Panc1 (cell line): ENCODE data around the gene LDLRAD4.

Experiments used
- POLR2AphosphoS5 ChIP-seq: IDR thresholded peaks from 2 replicates; pipeline ENCODE4 v1.6.1; 2012; ENCODE audit warnings: mild to moderate bottlenecking, low read depth, low read length, moderate library complexity
- SIN3A ChIP-seq: IDR thresholded peaks from 2 replicates; pipeline ENCODE4 v1.6.1; 2012; ENCODE audit warnings: low read depth, mild to moderate bottlenecking, low read length, moderate library complexity, borderline replicate concordance; ENCODE audit not compliant: insufficient read depth
- TCF7L2 ChIP-seq: IDR thresholded peaks from 2 replicates; pipeline ENCODE4 v1.6.1; 2011; ENCODE audit warnings: mild to moderate bottlenecking, low read depth, low read length, inconsistent platforms
- TF ChIP-seq, protein P1 (sequence below): fragments of 450-650 bp; IDR thresholded peaks from 2 replicates; pipeline ENCODE4 v1.5.1; 2017; ENCODE audit warnings: mild to moderate bottlenecking
- TF ChIP-seq, protein P2 (sequence below), 2 experiments: IDR thresholded peaks; 2 replicates each; pipeline ENCODE4 v1.6.1; 2011 to 2012; ENCODE audit warnings: low read depth in 2 of 2, control low read depth in 1 of 2, low read length in 1 of 2, mild to moderate bottlenecking in 1 of 2, moderate library complexity in 1 of 2; ENCODE audit not compliant: insufficient read depth in 1 of 2

DNA sequence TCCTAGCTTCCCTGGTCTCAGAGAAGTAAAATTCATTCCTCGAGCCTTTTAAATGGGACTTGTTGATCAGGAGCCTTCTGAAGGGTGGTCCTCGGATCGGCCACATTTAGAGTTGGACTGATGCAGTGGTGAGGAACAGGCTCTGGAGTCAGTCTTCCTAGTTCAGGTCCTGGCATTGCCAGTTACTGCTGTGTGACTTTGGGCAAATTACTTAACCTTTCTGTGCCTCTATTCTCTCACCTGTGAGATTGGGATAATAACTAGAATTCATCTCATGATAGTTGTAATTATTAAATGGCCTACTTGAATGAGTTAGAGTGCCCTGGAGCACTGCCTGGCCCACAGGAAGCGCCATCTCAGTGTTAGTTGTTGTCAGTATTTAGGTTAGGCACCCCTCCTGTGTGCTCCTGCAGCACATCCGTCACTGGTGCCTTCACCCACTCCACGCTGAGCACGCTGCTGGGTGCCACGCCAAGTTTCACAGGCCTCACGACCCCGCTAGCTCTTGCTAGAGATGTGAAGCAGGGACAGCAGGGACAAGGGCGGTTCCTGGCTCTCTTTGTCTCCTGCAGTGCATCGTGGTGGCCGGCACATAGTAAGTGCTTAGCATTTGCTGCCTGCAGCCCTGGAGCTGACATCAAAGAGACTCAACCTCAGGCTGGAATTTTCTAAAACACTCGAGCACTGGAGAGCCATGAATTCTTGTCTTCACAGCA, 384.9 kb downstream of the LDLRAD4 start:
- TF ChIP-seq, protein P1, sequence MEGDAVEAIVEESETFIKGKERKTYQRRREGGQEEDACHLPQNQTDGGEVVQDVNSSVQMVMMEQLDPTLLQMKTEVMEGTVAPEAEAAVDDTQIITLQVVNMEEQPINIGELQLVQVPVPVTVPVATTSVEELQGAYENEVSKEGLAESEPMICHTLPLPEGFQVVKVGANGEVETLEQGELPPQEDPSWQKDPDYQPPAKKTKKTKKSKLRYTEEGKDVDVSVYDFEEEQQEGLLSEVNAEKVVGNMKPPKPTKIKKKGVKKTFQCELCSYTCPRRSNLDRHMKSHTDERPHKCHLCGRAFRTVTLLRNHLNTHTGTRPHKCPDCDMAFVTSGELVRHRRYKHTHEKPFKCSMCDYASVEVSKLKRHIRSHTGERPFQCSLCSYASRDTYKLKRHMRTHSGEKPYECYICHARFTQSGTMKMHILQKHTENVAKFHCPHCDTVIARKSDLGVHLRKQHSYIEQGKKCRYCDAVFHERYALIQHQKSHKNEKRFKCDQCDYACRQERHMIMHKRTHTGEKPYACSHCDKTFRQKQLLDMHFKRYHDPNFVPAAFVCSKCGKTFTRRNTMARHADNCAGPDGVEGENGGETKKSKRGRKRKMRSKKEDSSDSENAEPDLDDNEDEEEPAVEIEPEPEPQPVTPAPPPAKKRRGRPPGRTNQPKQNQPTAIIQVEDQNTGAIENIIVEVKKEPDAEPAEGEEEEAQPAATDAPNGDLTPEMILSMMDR: no peak
- TF ChIP-seq SIN3A (no peak), POLR2AphosphoS5 (no peak), TCF7L2 (no peak)
- TF ChIP-seq, protein P2, sequence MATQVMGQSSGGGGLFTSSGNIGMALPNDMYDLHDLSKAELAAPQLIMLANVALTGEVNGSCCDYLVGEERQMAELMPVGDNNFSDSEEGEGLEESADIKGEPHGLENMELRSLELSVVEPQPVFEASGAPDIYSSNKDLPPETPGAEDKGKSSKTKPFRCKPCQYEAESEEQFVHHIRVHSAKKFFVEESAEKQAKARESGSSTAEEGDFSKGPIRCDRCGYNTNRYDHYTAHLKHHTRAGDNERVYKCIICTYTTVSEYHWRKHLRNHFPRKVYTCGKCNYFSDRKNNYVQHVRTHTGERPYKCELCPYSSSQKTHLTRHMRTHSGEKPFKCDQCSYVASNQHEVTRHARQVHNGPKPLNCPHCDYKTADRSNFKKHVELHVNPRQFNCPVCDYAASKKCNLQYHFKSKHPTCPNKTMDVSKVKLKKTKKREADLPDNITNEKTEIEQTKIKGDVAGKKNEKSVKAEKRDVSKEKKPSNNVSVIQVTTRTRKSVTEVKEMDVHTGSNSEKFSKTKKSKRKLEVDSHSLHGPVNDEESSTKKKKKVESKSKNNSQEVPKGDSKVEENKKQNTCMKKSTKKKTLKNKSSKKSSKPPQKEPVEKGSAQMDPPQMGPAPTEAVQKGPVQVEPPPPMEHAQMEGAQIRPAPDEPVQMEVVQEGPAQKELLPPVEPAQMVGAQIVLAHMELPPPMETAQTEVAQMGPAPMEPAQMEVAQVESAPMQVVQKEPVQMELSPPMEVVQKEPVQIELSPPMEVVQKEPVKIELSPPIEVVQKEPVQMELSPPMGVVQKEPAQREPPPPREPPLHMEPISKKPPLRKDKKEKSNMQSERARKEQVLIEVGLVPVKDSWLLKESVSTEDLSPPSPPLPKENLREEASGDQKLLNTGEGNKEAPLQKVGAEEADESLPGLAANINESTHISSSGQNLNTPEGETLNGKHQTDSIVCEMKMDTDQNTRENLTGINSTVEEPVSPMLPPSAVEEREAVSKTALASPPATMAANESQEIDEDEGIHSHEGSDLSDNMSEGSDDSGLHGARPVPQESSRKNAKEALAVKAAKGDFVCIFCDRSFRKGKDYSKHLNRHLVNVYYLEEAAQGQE (IDR thresholded peaks at IDR 0.05; ENCODE audit: insufficient read depth in 1 of 2, low read depth in 2 of 2, low read length in 1 of 2): no peak
